CD4-positive, alpha-beta T cell treated with Interleukin-12 subunit alpha and Interleukin-12 subunit beta, for 1 hour (primary cell): Measurements from ENCODE around the gene PACSIN2.
"Not testable (repeated sequence)": the region's sequence is repeated elsewhere in the genome, so short reads cannot be mapped to it uniquely, and the experiment has no call there.

Experiments used
- DNase-seq: peaks from one replicate; pipeline ENCODE4 v3.0.0-alpha.2; 2020

Gene PACSIN2

DNA sequence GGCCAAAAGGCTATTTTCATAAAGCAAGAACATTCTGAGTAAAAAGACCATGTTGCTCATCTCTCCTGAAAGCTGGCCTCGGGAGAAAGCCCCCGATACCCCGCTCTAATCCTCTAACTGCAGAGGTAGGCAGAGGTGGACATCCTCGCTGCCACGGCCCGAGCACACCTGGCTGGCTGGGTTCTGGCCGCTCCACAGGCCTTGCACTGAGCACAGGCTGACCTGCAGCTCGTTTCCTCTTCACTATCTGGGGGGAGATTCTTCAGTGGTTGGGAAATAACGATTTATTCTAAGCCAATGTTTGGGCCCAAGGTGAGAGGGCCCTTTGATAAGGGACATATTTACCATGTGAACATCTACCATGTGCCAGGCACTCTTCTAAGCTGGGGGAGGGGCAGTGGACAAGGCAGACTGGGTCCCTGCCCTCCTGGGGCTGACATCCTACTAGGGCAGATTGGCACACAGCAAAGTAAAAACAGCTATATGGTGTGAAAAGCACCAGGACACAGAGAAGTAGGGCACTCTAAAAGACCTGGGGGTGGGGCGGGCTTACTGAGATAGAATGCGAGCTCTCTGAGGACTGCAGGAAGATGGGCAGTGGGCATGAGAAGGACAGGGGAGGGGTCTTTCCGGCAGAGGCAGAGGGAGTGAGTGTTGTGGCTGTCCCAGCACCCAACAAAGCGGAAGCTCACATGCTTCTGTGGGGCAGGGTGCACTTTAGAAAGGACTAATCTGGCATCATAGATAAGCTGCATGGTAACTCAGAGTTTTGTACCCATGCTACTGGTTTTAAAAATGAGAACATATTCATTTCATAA is 92.4 kb downstream of the PACSIN2 start:
- no peak for DNase-seq

DNA sequence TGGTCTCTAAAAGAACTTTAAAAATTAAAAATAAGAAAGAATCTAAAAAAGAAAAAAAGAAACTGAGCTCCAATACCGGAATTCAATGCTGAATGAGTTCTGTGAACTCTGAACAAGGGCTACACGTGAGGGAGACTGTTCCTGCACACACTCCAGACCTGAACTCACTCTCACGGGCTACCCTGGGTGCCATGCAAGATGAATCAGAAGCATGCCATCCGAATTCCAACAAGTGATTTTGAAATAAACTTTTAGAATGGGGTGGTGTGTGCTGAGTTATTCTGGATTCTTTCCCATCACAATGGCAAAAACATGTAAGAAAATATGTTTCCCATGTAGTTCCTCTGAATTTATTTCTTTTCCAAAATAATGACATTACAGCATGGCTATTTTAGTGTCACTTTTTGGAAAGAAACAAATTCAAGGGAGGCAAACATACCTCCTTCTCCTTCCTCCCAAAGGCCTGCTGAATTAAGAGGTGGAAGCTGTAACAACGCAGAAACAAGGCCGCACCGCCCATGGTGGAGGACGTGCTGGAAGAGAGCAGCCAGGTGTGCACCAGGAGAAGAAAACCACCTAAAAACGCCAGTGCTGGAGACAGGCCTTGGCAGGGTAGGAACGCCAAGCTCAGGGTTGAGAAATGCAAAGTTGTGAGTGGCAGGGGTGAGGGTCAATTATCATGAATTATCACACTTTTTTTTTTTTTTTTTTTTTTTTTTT is 94.7 kb downstream of the PACSIN2 start:
- no peak for DNase-seq

DNA sequence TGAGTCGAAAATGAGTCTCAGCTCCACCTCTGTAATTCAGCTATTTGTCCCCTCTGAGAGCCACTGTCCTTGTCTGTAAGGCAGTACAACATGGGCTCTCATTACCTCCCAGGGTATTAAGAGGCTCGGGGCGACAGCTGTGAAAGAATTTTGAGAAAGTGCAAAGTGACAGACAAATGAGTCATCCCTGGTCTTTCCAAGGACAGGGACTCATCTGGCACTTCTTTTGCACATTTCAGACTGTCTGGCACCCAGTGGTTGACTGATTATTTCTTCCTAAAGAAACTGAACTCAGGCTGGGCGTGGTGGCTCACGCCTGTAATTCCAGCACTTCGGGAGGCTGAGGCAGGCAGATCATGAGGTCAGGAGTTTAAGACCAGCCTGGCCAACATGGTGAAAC is 95.8 kb downstream of the PACSIN2 start:
- no peak for DNase-seq

DNA sequence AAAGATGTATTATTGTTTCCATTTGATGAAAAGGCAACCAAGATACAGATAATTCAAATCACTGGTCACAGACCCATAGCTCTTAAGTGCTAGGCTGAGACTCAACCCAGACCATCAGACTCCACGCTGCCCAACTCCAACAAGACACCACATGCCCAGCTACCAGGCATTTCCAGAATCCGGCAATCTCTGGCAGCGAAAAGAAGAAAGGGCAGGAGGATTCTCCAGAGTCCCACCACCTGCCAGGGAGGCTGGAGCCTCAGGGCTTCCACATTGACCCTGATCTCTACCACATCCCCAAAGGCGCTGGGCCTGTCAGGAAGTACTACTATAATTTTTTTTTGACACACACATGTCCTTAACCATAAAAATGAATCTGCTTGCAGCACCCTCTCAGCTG is 96.4 kb downstream of the PACSIN2 start:
- DNase-seq, result no peak

DNA sequence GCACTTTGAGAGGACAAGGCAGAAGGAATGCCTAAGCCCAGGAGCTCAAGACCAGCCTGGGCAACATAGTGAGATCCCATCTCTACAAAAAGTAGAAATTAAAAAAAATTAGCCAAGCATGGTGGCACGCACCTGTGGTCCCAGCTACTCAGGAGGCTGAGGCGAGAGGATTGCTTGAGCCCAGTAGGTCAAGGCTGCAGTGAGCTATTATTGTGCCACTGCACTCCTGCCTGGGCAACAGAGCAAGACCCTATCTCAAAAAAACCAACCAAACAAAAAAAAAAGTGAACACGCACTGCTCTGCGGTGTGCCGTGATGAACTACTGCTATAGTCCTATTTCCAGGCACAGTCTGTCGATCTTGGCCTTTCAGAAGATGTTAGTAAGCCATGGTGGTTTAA is 97.6 kb downstream of the PACSIN2 start:
- DNase-seq, result not testable (repeated sequence)

DNA sequence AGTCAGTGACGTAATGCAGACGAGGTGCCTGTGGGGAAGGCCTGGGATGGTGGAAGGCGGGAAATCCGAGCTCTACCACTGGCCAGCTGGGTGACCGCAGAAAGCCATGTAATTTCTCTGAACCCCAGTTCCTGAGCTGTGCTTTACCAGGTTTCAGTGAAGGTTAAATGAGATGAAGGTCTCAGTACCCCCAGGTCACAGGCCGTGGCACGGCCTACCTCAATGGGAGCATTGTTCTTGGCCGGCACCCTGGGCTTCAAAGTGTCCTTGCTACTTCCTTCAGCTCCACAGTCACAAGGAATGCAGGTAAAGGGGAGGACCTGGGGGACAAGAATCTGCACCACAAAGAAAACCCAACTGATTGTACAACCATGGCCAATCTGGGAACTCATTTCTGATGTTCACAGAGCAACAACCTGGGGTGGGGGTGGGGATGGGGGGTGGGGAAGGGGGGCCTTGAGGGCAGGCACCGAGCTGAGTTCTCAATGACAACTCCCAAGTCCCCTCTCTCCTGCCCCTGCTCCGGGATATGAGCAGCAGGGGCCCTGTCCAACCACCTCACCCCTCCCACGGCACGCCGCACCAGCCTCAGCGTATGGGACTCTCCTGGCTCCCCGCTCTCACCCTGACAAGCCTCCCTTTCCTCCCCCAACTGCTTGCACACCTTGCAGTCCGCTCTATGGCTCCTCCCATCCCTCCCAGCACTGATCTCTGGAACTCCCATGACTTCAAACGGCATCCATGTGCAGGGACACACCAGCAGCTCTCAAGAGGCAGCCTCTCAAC is 98.8 kb downstream of the PACSIN2 start:
- no peak for DNase-seq

DNA sequence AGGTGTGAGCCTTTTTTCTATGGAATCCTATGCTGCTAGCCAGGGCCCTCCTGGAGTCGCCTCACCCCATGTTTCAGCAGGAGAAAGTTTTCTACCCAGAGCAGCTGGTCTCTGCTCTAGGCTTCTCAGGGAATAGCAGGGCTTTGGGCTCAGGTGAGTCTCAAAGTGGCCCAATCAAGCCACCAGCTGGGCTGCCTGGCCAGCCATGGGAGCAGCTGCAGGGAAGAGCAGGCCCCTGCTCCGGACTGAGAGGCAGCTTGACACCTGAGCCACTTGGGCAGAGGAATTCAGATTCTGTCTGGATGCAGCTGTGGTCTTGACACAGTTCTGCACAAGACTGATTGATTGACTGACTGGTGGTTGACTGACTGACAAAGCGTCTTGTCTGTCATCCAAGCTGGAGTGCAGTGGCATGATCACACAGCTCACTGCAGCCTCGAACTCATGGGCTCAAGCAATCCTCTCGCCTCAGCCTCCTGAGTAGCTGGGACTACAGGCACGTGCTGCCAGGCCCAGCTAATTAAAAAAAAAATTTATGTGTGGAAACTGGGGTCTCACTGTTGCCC is 100.4 kb downstream of the PACSIN2 start:
- DNase-seq, result no peak

DNA sequence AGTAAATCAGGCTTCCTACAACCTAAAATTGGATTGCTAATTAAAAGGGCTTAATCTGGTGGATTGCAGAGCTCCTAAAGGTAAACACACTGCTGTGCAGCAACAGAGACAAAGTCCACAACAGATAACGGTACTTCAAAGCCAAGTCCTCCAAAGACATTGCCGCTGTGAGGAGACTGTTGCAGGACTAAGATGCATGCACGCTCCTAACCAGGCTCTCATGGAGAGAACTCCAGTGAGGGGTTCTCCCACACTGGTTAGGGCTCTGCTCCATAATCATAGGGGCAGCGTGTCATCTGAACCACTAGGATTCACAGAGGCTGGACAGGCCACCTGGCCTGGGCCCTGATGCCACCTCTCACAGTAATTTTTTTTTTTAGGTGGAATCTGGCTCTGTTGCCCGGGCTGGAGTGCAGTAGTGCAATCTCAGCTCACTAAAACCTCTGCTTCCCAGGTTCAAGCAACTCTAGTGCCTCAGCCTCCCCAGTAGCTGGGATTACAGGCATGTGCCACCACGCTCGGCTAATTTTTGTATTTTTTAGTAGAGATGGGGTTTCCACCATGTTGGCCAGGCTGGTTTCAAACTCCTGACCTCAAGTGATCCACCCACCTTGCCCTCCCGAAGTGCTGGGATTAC is 101.0 kb downstream of the PACSIN2 start:
- no peak for DNase-seq

DNA sequence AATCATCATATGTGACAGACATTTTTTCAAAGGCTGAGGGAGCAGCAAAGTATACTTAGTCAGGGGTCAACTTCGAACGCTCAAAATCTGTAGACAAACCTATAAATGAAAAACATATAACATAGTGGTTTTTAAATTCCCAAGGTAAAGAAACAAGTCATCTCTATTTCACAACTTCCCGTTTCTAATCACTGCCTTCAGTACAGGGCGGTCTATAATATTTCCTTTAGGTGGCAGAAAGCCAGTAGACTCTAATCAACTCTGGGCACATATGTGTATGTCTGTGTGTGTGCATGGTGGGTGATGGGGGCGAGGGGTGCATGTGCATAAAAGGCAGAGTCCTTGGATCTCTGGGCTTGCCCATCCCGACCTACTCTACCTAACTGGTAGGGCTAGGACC is 102.9 kb downstream of the PACSIN2 start:
- DNase-seq, result no peak

DNA sequence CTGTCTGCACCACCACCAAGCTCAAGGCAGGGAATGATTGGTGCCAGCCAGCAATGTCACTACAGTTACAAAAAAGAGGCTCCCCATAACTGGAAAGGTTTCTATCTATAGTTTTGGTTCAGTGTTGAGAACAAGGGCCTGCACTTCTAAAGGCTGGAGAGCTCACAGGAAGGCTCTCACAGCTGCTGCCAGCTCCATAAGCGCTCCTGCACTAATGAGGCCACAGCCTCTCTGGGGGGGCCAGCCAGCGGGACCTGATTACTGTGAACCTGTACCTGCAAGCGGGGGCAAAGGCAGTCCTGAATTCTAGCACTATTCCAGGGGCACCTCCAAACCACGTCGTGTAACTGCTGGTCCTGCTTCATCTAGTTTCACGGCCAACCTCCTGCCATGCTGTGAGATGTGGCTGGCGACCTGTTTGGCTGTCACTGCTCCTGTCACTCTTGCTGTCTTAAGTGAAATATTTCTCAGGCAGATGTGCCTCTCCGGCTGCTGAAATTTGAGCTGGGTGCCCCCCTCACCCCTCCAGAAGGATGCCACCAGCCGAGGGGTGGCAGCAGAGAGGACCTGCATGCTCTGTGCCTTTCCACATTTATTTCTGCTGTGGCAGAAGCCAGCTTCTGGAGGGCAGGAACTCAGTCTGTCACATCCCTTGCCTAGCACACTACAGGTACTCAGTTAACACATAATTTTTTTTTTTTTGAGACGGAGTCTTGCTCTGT is 104.6 kb downstream of the PACSIN2 start:
- DNase-seq, result no peak

DNA sequence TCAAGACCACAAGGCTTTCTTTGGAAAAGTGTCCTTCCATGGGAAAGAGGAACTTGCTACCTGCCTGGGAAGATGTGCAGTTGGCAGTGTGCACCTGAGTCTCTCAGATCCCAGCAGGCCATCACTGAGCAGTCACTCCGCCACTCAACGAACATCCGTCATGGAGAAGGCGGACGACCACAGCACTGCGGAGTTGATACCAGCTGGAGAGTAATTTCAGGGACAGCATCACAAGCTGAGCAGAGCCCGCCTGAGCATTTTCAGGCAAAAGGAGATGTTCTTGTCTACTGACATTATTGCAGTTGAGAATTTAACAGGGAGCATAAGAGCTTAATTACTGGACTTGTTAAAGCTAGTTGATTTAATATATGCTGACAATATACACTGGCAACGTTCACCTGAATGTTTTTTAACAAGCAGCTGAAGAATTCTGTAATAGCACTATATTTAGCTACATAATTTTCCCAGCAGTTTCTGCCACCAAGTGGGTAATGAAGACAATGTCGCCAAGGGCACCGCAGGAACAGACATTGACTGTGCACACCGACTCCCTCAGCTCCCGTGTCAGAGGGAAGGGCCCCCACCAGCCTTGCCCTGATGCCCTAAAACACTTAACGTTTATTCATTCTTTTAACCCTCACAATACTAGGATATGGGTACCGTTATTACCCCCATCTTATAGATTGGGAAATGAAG is 105.4 kb downstream of the PACSIN2 start:
- DNase-seq, result no peak

DNA sequence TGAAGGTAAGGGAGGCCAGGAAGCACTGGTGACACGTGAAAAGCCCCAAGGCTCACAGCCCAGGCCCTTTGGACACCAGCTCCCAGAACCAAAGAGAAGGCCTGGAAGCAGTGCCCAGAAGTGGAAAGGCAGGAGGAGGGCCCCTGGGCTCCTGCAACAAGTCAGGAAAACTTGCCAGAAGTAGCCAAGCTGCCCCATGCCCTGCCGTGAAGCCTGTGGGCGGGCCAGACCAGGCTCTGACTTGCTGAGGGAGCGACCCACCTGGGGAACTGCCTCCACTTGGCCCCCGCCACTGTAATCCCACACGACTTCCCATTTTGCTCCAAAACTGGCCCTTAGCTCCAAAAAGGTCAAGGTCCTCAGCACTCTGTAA is 106.6 kb downstream of the PACSIN2 start:
- DNase-seq, result no peak

DNA sequence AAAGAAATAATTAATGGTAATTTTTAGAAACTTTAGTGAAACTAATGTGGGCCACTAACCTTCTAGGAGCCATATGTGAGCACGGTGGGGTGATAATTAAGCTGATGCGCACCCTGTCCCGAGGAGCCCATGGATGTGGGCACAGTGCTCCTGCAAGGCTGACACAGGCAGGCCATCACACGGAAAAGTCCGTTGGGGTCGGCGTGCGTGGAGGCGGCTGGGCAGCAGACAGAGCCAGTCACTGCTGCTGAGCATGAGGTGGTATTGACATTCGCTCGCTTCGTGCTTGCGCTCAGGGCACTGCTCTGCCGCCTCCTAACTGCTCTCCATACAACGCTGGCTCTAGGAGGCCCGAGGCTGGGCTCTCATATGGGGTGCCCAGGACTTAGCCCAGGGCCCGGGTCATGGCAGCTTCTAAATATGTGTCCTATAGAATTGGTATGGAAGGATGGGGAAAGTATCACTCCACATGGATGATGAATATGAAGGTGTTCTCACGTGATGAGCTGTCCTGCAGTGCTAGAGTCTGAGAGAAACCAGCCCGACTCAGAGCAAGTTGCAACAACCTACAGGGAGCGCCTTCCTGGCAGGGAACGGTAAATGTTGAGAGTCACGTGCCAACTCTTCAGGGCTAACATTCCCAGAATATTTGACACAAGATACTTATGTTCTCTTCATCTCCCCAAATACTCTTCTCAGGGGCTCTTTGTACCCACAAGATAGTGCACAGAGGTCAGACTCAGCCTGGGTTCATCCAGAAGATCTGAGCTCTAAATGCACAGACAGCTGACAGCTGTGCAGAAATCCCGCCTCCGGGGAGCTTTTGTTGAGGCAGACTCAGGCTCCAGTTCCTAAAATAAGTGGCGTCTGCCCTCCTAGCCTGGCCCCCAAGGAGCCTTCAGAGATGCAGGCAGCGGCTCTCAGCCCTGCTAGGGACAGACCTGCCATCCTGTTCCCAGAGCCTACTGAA is 107.3 kb downstream of the PACSIN2 start:
- DNase-seq, result no peak

DNA sequence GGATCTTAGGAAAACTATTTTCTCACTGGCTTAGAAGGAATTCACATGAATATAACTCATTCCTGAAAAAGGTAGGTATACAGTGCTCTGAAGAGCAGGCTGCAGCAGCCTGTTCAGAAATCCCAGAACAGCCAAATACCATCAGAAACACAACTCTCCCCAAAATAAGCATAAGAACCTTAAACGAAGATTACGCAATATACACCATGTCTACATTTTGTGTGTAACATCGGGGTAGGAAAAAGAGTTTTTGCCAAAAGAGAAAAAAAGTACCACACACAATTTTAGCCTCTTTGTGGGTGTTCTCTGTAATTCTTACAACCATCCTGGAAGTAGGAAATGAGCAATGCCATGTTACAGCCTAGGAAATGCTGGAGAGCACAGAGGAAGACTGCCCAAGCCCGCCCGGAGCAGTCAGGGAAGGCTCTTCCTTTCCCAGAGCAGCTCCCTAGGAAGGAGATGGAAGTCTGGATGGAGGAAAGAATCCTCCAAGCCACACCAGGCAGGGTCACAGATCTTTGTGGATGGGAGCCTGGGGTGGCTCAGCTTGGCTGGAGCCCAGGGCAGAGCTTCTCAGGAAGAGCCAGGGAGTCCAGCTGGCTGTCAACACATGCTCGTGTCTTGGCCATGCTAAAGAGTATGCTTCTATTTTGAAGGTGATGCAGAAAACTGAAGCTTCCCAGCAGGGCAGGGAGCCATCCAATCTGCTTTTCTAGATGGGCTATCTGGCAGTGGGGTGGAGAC is 108.2 kb downstream of the PACSIN2 start:
- no peak for DNase-seq

DNA sequence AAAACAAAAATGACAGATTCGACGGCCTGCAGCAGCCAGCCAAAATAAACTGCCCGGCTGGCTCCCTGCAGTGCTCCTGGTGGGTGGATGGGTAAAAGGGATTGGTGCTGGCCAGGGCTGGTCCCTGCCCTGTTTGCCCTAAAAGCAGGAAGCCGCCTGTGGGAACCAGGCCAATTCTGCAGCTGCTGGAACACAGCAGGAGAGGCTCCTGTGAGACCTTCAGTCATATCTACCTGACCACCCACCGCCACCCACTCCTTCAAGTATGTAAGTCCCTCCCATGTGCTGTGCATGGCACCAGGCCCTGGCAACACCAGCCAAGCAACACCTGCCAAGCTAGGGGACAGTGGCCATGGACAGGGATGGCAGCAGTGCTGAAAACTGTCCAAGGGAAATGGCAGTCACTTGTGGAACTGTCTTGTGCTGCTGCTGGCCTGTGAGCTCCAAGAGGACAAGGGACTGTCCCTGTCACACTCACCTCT is 109.2 kb downstream of the PACSIN2 start:
- DNase-seq, result no peak

DNA sequence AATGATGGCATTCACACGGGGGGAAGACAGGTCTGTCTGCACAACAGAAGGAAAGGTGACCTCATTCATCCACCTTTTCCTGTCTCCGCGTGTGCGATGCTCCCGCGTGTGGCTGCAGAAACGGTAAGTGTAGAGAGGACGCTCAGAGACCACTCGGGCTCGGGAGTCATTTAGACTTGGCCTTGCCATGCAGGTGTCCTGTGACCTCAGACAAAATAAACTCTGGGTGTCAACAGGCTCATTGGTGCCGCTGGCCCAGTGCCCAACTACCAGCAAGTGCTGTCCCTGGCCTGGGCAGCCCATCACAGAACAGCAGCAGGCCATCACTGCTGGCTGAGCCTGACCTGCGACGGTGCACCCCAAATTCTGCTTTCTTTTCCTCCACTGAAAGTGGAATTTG is 109.7 kb downstream of the PACSIN2 start:
- no peak for DNase-seq

DNA sequence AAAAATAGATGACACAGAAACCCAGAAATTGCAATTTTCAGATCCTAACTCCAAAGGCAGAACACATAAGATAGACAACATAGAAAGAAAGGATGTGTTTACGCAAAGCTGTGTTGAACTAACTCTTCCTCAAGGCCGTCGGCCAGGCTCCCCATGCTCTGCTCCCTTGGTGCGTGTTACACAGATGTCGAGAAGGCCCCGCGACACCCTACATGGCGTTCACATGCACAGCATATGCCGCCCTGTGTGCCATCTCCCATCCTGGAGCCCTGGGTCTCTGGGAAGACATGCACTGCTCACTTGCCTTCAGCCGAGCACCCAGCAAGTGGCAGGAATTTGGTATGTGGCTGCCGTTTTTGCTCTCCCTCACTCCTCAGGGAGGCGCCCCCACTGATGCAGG is 110.9 kb downstream of the PACSIN2 start:
- DNase-seq, result no peak

DNA sequence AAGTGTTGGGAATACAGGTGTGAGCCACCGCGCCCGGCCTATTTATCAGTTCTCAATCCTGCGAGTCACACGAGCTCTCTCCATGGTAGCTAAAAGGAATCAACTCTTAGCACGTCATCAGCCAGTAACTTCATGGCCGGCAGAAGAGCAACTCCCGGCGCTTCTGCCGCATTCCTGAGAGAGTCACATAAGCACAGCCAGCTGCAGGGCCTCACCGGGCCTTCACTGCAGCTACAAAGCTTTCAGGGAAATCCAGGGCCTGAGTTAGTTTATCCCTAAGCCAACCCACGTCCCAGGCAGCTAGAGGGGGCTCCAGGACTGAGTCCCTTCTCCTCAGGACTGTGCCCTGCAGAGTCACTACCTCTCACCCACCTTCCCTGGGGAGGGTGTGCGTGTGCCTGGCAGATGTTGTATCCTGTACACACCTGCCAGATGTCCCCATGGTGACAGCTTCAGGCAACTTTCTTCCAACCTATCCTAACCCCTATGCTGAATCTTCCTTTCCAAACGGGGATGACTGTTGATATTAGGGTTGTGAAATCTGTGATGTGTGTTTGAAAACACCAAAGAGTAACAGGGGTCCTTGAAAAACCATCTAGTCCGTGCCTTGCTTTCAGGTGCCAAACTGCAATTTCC is 112.0 kb downstream of the PACSIN2 start:
- no peak for DNase-seq
